SK-N-SH (cell line): ENCODE measurements around the gene APC2.

Experiments used
- CHD2 ChIP-seq: fragments of 150-350 bp; IDR thresholded peaks from 2 replicates; pipeline ENCODE4 v1.6.1; 2018; ENCODE audit warnings: low read length; ENCODE audit not compliant: partially characterized antibody
- CTCF ChIP-seq: fragments of 200-600 bp; sonication (generic); IDR thresholded peaks from 2 replicates; pipeline ENCODE4 v1.6.1; 2017; ENCODE audit warnings: antibody characterized with exemption, mild to moderate bottlenecking, moderate library complexity
- EZH2phosphoT487 ChIP-seq: fragments of 200-600 bp; sonication (generic); IDR thresholded peaks from 2 replicates; pipeline ENCODE4 v1.6.1; 2017; ENCODE audit warnings: low read depth, mixed run types, mild to moderate bottlenecking, antibody characterized with exemption, moderate library complexity, borderline replicate concordance
- GABPA ChIP-seq: IDR thresholded peaks from 2 replicates; pipeline ENCODE4 v1.4.0; 2012; ENCODE audit warnings: low read depth, mild to moderate bottlenecking
- MXI1 ChIP-seq: IDR thresholded peaks from 2 replicates; pipeline ENCODE4 v1.6.1; 2012; ENCODE audit warnings: mild to moderate bottlenecking, low read depth, low read length, improper control_type of control experiment
- POLR2AphosphoS5 ChIP-seq: IDR thresholded peaks from 2 replicates; pipeline ENCODE4 v1.6.1; 2012; ENCODE audit warnings: low read depth, low read length
- RCOR1 ChIP-seq: fragments of 150-350 bp; IDR thresholded peaks from 2 replicates; pipeline ENCODE4 v1.6.1; 2017; ENCODE audit warnings: antibody characterized with exemption, low read length
- RFX5 ChIP-seq: IDR thresholded peaks from 2 replicates; pipeline ENCODE4 v1.6.1; 2012; ENCODE audit warnings: mild to moderate bottlenecking, improper control_type of control experiment, low read length
- RXRA ChIP-seq: IDR thresholded peaks from 2 replicates; pipeline ENCODE4 v1.4.0; 2012; ENCODE audit warnings: low read depth, mild to moderate bottlenecking, borderline replicate concordance
- TAF1 ChIP-seq: IDR thresholded peaks from 2 replicates; pipeline ENCODE4 v1.6.1; 2012; ENCODE audit warnings: low read depth, mild to moderate bottlenecking, low read length, moderate library complexity, borderline replicate concordance
- USF2 ChIP-seq: fragments of 150-350 bp; IDR thresholded peaks from 2 replicates; pipeline ENCODE4 v1.6.1; 2017; ENCODE audit warnings: antibody characterized with exemption, low read length, low read depth, borderline replicate concordance
- YY1 ChIP-seq: IDR thresholded peaks from 2 replicates; pipeline ENCODE4 v1.4.0; 2012; ENCODE audit warnings: low read depth, mild to moderate bottlenecking
- TF ChIP-seq, protein P1 (sequence below): IDR thresholded peaks from 2 replicates; pipeline ENCODE4 v1.4.0; 2012; ENCODE audit warnings: low read depth

- TF ChIP-seq RCOR1 (no peak), TAF1 (no peak), CTCF (no peak), YY1 (no peak), RXRA (no peak), MXI1 (no peak), GABPA (no peak), EZH2phosphoT487 (no peak), CHD2 (no peak), USF2 (no peak), POLR2AphosphoS5 (no peak), RFX5 (no peak)
- TF ChIP-seq, protein P1, sequence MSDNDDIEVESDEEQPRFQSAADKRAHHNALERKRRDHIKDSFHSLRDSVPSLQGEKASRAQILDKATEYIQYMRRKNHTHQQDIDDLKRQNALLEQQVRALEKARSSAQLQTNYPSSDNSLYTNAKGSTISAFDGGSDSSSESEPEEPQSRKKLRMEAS = no peak
Observed at GRCh38 chr19:1421958-1422305, 28.0 kb upstream of the APC2 start.
